ENCODE data around the gene OTOS.

GRCh38 chr2:240112914-240113690 lies 27.4 kb downstream of the OTOS start:
- TF ChIP-seq CTCF (conservative IDR thresholded peaks at IDR 0.05; ENCODE audit: low read depth, low read length) (no peak), POLR2A (IDR thresholded peaks at IDR 0.05; ENCODE audit: low read depth, low read length) (no peak), MAFK (IDR thresholded peaks at IDR 0.05; ENCODE audit: low read depth, low read length) (no peak), CHD1 (IDR thresholded peaks at IDR 0.05; ENCODE audit: low read depth, low read length) (no peak), RAD21 (IDR thresholded peaks at IDR 0.05; ENCODE audit: low read length) (no peak), ELK1 (IDR thresholded peaks at IDR 0.05; ENCODE audit: borderline replicate concordance, low read depth, low read length) (no peak), BHLHE40 (IDR thresholded peaks at IDR 0.05; ENCODE audit: low read depth, low read length) (no peak), USF2 (IDR thresholded peaks at IDR 0.05; ENCODE audit: low read depth, low read length) (no peak), RFX5 (IDR thresholded peaks at IDR 0.05; ENCODE audit: low read depth, low read length) (no peak), CEBPB (IDR thresholded peaks at IDR 0.05; ENCODE audit: low read depth, low read length) (no peak), MAZ (IDR thresholded peaks at IDR 0.05; ENCODE audit: borderline replicate concordance, low read depth, low read length) (no peak), SMC3 (IDR thresholded peaks at IDR 0.05; ENCODE audit: low read depth, low read length) (no peak), RCOR1 (IDR thresholded peaks at IDR 0.05; ENCODE audit: insufficient replicate concordance, low read length) (no peak), FOS (IDR thresholded peaks at IDR 0.05; ENCODE audit: low read depth, low read length) (no peak)

Data from IMR-90 (cell line).